Measurements from ENCODE around the gene CTNND2.
A peak's percentile ranks its signal among the peaks of the same experiment; 100 is the strongest.

CTNND2 gene

GRCh38 chr5:11300736-11301135, 603.5 kb downstream of the CTNND2 start:
- DNase-seq, result no peak

GRCh38 chr5:11298877-11299276, 605.4 kb downstream of the CTNND2 start:
- no peak for DNase-seq

- DNase-seq, result no peak
Observed at GRCh38 chr5:11293523-11293922, 610.7 kb downstream of the CTNND2 start.

- no peak for DNase-seq
Observed at GRCh38 chr5:11292648-11293356, 611.4 kb downstream of the CTNND2 start.

- no peak for DNase-seq
Observed at GRCh38 chr5:11289733-11290132, 614.5 kb downstream of the CTNND2 start.

GRCh38 chr5:11289208-11289607, 615.0 kb downstream of the CTNND2 start:
- no peak for DNase-seq

GRCh38 chr5:11281842-11282241, 622.4 kb downstream of the CTNND2 start:
- DNase-seq, result no peak

GRCh38 chr5:11277323-11277722, 626.9 kb downstream of the CTNND2 start:
- DNase-seq, result no peak

GRCh38 chr5:11273180-11273903, 630.9 kb downstream of the CTNND2 start:
- no peak for DNase-seq

- DNase-seq, result no peak
Observed at GRCh38 chr5:11269515-11269914, 634.7 kb downstream of the CTNND2 start.

- DNase-seq, result peak; percentile 17
Observed at GRCh38 chr5:11268891-11269290, 635.4 kb downstream of the CTNND2 start.

- DNase-seq, result no peak
Observed at GRCh38 chr5:11266331-11266730, 637.9 kb downstream of the CTNND2 start.

GRCh38 chr5:11261241-11261640, 643.0 kb downstream of the CTNND2 start:
- peak; percentile 84 for DNase-seq

- no peak for DNase-seq
Observed at GRCh38 chr5:11258001-11258400, 646.2 kb downstream of the CTNND2 start.

- no peak for DNase-seq
Observed at GRCh38 chr5:11252523-11252922, 651.7 kb downstream of the CTNND2 start.

- DNase-seq, result no peak
Observed at GRCh38 chr5:11252075-11252474, 652.2 kb downstream of the CTNND2 start.

GRCh38 chr5:11251247-11251646, 653.0 kb downstream of the CTNND2 start:
- DNase-seq, result no peak

- no peak for DNase-seq
Observed at GRCh38 chr5:11248966-11249365, 655.3 kb downstream of the CTNND2 start.

- DNase-seq, result no peak
Observed at GRCh38 chr5:11247224-11247623, 657.0 kb downstream of the CTNND2 start.

GRCh38 chr5:11240293-11241190, 663.7 kb downstream of the CTNND2 start:
- DNase-seq, result no peak

- no peak for DNase-seq
Observed at GRCh38 chr5:11239261-11240015, 664.8 kb downstream of the CTNND2 start.

- DNase-seq, result no peak
Observed at GRCh38 chr5:11234501-11234911, 669.7 kb downstream of the CTNND2 start.

GRCh38 chr5:11230890-11231289, 673.4 kb downstream of the CTNND2 start:
- no peak for DNase-seq

Measured in midbrain (tissue), 1 donor.